ENCODE results near the gene OTOP2. TPM values are rescaled to one million over a fixed set of nuclear protein-coding genes. Genes with fewer than 3 reads are reported as not detected.

The OTOP2 gene
- total and polyA plus RNA-seq, 2 of the 8 experiments (the other 6 are each of a cell fraction or from before 2014, with no cell fraction given), result 0.23 TPM; not detected in 1

GRCh38 chr17:74938194-74938950, 14.3 kb downstream of the OTOP2 start:
- Histone ChIP-seq H3K23me2 (ENCODE audit: low read depth, low read length) (peaks cover 3% of the 10 kb centered on the region; the same call in 1 of the 2 replicates), H2BK20ac (ENCODE audit: low read length) (no peak overlapping the region), H3K79me1 (ENCODE audit: low read depth, low read length) (no peaks in the 10 kb centered on the region), H3K4me1 (replicated peaks in 1 of 4; ENCODE audit: control insufficient read depth in 3 of 4, insufficient read depth in 4 of 4, low read length in 3 of 4) (peaks cover 0 to 6% (median 3%) of the 10 kb centered on the region in 4 experiments; a peak in 3 of 7 replicates), H3K27ac (ENCODE audit: low read depth, low read length) (no peak overlapping the region), H4K8ac (ENCODE audit: extremely low read depth, insufficient read depth, low read length) (no peak overlapping the region), H2AK5ac (ENCODE audit: low read depth, low read length) (no peak overlapping the region), H3K4me2 (ENCODE audit: insufficient read depth in 1 of 2, low read depth in 2 of 2, low read length in 2 of 2) (no peak overlapping the region), H2BK15ac (ENCODE audit: low read length) (no peak overlapping the region), H3K56ac (replicated peaks; ENCODE audit: insufficient read length, low read depth, low read length) (no peak overlapping the region), H3K9me3 (ENCODE audit: insufficient read depth in 2 of 2, low read depth in 1 of 2, low read length in 1 of 2) (no peaks in the 10 kb centered on the region), H4K20me1 (replicated peaks in 1 of 2; ENCODE audit: control insufficient read depth in 1 of 2, insufficient read depth in 2 of 2, low read length in 2 of 2) (peaks cover 2 to 9% of the 10 kb centered on the region in 2 experiments), H4K91ac (replicated peaks; ENCODE audit: insufficient read length, low read length) (no peak overlapping the region), H3K14ac (ENCODE audit: insufficient read length) (no peak overlapping the region), H3K9ac (replicated peaks in 1 of 4; ENCODE audit: extremely low read depth in 1 of 4, low read depth in 3 of 4, low read length in 3 of 4) (no peak overlapping the region), H3K36me3 (ENCODE audit: control insufficient read depth in 2 of 4, insufficient read depth in 4 of 4, low read length in 3 of 4) (no peaks in the 10 kb centered on the region), H3K27me3 (replicated peaks in 1 of 4; ENCODE audit: control insufficient read depth in 3 of 4, extremely low read depth in 1 of 4, insufficient read depth in 3 of 4, low read length in 3 of 4) (peaks cover 22 to 57% (median 48%) of the 10 kb centered on the region in 4 experiments), H3K79me2 (ENCODE audit: control insufficient read depth in 1 of 2, insufficient read depth in 2 of 2, low read length in 2 of 2) (no peaks in the 10 kb centered on the region), H2BK12ac (ENCODE audit: low read depth, low read length) (no peak overlapping the region), H2BK5ac (ENCODE audit: low read depth, low read length) (no peak overlapping the region), H2BK120ac (replicated peaks; ENCODE audit: low read depth, low read length) (no peak overlapping the region), H4K5ac (ENCODE audit: insufficient read length, low read depth, low read length) (no peak overlapping the region), H3K18ac (ENCODE audit: extremely low read depth, low read length) (no peak overlapping the region), H3K4ac (replicated peaks; ENCODE audit: insufficient read length, low read depth, low read length) (no peak overlapping the region), H3K23ac (ENCODE audit: insufficient read length) (no peak overlapping the region), H2AFZ (ENCODE audit: low read length) (no peak overlapping the region), H3K4me3 (ENCODE audit: extremely low read depth in 1 of 4, insufficient read depth in 2 of 4, low read depth in 3 of 4, low read length in 4 of 4) (no peak overlapping the region)
- DNase-seq (ENCODE audit: low read depth in 1 of 2, low spot score in 2 of 2) (no peak), FAIRE-seq (no peak)
- ChIA-PET POLR2A (ENCODE audit: partially characterized antibody) (interaction anchor here (0.8 to 1.0 kb wide), 2 partner anchors 18 to 65 kb away, joined by 3 read pairs; no protein-coding TSS in a partner anchor), CTCF (ENCODE audit: partially characterized antibody) (interaction anchor here (1.2 to 49.9 kb wide), 4 partner anchors 9 to 194 kb away, joined by 5 to 1072 read pairs (median 538); partner anchors contain the start of genes OTOP2, OTOP3 and USH1G)
- TF ChIP-seq ATF2 (IDR thresholded peaks at IDR 0.05; ENCODE audit: low read length) (no peak), RAD21 (IDR thresholded peaks at IDR 0.05 in 1 of 2, conservative IDR thresholded peaks at IDR 0.05 in 1 of 2; ENCODE audit: low read depth in 2 of 2, low read length in 2 of 2) (no peak), ASH2L (IDR thresholded peaks at IDR 0.05; ENCODE audit: low read length) (no peak), TBP (IDR thresholded peaks at IDR 0.05; ENCODE audit: low read depth, low read length) (no peak), CEBPB (IDR thresholded peaks at IDR 0.05; ENCODE audit: low read depth, low read length) (no peak), TAF1 (IDR thresholded peaks at IDR 0.05; ENCODE audit: low read depth, low read length) (no peak), NRF1 (IDR thresholded peaks at IDR 0.05; ENCODE audit: low read depth, low read length) (no peak), BCL11A (IDR thresholded peaks at IDR 0.05; ENCODE audit: low read depth in 2 of 2, low read length in 2 of 2) (no peak), RXRA (IDR thresholded peaks at IDR 0.05; ENCODE audit: insufficient read depth, low read depth, low read length) (no peak)
- 73% methylated on average over 8 of the region's 8 CpGs; no CpG with 5 or more reads in 1 of the 2 experiments for WGBS, 2 experiments (ENCODE audit: extremely low coverage in 1 of 2, insufficient coverage in 1 of 2, insufficient read length in 1 of 2, insufficient replicate concordance in 2 of 2, low coverage in 1 of 2, low lambda C conversion rate in 2 of 2, missing lambda C conversion rate in 1 of 2)
